Panc1 (cell line): ENCODE data around the gene CLK2. TPM values are rescaled to one million over a fixed set of nuclear protein-coding genes. Genes with fewer than 3 reads are reported as not detected.

Source experiments
- ATAC-seq: fragments of 200-7000 bp; cut with Tn5 transposase; 2 replicates; pipeline ENCODE4 v1.9.1; 2020; ENCODE audit warnings: mild to moderate bottlenecking, moderate library complexity
- BruUV-seq: library from RNA; stranded (reverse); fragments of 400-500 nt; replicated peaks from 2 replicates; lab custom pipeline; 2021; lab: Mats Ljungman, UMichigan
- CTCF ChIA-PET: fragments of 300-600 bp; sonication (Branson Sonifier 250); formaldehyde crosslinking; loops from one replicate; lab custom pipeline; 2022; ENCODE audit warnings: antibody characterized with exemption; lab: Charles Lee
- POLR2A ChIA-PET: fragments of 300-600 bp; sonication (Branson Sonifier 250); formaldehyde crosslinking; loops from one replicate; lab custom pipeline; 2022; ENCODE audit warnings: antibody characterized with exemption; lab: Charles Lee
- DNase-seq: peaks from one replicate; pipeline ENCODE4 v3.0.0-alpha.2; 2010; ENCODE audit warnings: low read depth, low spot score
- H3K27ac ChIP-seq: 2 replicates; pipeline ENCODE4 v1.5.1; 2011; ENCODE audit warnings: mild to moderate bottlenecking, low read length, inconsistent platforms
- H3K27me3 ChIP-seq: fragments of 200-500 bp; sonication (Bioruptor generic); 2 replicates; pipeline ENCODE4 v1.6.0; 2014; ENCODE audit warnings: low read length, inconsistent platforms; ENCODE audit not compliant: control insufficient read depth, insufficient read depth
- H3K36me3 ChIP-seq: fragments of 200-500 bp; sonication (Bioruptor generic); 2 replicates; pipeline ENCODE4 v1.5.1; 2014; ENCODE audit warnings: inconsistent platforms, mild to moderate bottlenecking, low read length, moderate library complexity; ENCODE audit not compliant: control insufficient read depth, insufficient read depth
- H3K4me1 ChIP-seq: 2 replicates; pipeline ENCODE4 v1.5.1; 2011; ENCODE audit warnings: inconsistent platforms, mild to moderate bottlenecking, low read length, moderate library complexity; ENCODE audit not compliant: control insufficient read depth, insufficient read depth
- H3K4me3 ChIP-seq, 2 experiments: 2 replicates each; pipeline ENCODE4 v1.5.1; 2011 to 2012; ENCODE audit warnings: low read depth in 2 of 2, low read length in 2 of 2, mild to moderate bottlenecking in 2 of 2, inconsistent platforms in 1 of 2, moderate library complexity in 1 of 2
- H3K9me3 ChIP-seq: fragments of 200-500 bp; sonication (Bioruptor generic); 2 replicates; pipeline ENCODE4 v1.5.1; 2014; ENCODE audit warnings: low read depth, mild to moderate bottlenecking, inconsistent platforms, low read length, moderate library complexity; ENCODE audit not compliant: control insufficient read depth, insufficient read depth
- POLR2AphosphoS5 ChIP-seq: IDR thresholded peaks from 2 replicates; pipeline ENCODE4 v1.6.1; 2012; ENCODE audit warnings: mild to moderate bottlenecking, low read depth, low read length, moderate library complexity
- SIN3A ChIP-seq: IDR thresholded peaks from 2 replicates; pipeline ENCODE4 v1.6.1; 2012; ENCODE audit warnings: low read depth, mild to moderate bottlenecking, low read length, moderate library complexity, borderline replicate concordance; ENCODE audit not compliant: insufficient read depth
- TCF7L2 ChIP-seq: IDR thresholded peaks from 2 replicates; pipeline ENCODE4 v1.6.1; 2011; ENCODE audit warnings: mild to moderate bottlenecking, low read depth, low read length, inconsistent platforms
- in situ Hi-C: cut with HindIII; loops from 2 replicates; pipeline ENCODE4 v1.10.0; 2016; ENCODE audit warnings: low sequenced_read_pairs, low pct_unique_long_range_greater_than_20kb
- intact Hi-C: fragments of 100-400 bp; cut with micrococcal nuclease; formaldehyde crosslinking; loops from one replicate; pipeline ENCODE4 v1.10.0; 2022; ENCODE audit not compliant: unreplicated experiment
- total RNA-seq: library from RNA; stranded (reverse); gene quantifications from one replicate; pipeline ENCODE4 v1.2.1, GENCODE V29; 2021; ENCODE audit not compliant: unreplicated experiment
- TF ChIP-seq, protein P1 (sequence below): fragments of 450-650 bp; IDR thresholded peaks from 2 replicates; pipeline ENCODE4 v1.5.1; 2017; ENCODE audit warnings: mild to moderate bottlenecking
- TF ChIP-seq, protein P2 (sequence below), 2 experiments: IDR thresholded peaks; 2 replicates each; pipeline ENCODE4 v1.6.1; 2011 to 2012; ENCODE audit warnings: low read depth in 2 of 2, control low read depth in 1 of 2, low read length in 1 of 2, mild to moderate bottlenecking in 1 of 2, moderate library complexity in 1 of 2; ENCODE audit not compliant: insufficient read depth in 1 of 2

CLK2 gene
- total RNA-seq, 1 experiment from 2014 or later, result 43.6 TPM

DNA sequence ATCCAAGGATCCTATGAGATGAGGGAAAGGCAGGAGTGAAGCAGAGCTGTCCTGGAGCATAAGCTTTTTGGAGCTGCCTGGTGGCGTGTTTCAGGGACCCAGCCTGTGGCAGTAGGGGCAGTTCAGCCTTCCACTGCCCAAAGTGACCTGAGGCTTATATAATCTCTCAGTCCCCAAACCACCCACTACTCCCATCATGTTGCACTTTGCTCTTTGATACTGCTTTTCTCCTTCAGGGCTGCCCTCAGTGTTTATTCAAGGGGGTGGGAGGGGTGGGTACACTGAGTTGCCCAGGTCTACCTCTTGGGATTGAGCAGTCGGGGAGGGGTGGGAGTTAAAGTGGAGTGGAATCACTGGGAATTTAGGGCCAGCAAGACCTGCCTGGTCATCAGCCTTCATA is 13.2 kb upstream of the CLK2 start:
- H3K4me3 ChIP-seq, result no peak overlapping the region
- H3K36me3 ChIP-seq, result no peaks in the 10 kb centered on the region
- no peaks in the 10 kb centered on the region for H3K27me3 ChIP-seq
- CTCF ChIA-PET, result no interaction called here
- H3K9me3 ChIP-seq, result no peaks in the 10 kb centered on the region
- POLR2A ChIA-PET, result interaction anchor here (0.7 kb wide), 1 partner anchor 11 kb away, joined by 3 read pairs; no protein-coding TSS in a partner anchor
- in situ Hi-C loops, result no loop called here
- H3K27ac ChIP-seq, result no peak overlapping the region
- DNase-seq (no peak), ATAC-seq (no peak)
- no peaks in the 10 kb centered on the region for H3K4me1 ChIP-seq
- BruUV-seq, result no TSS peak
- TF ChIP-seq, protein P1, sequence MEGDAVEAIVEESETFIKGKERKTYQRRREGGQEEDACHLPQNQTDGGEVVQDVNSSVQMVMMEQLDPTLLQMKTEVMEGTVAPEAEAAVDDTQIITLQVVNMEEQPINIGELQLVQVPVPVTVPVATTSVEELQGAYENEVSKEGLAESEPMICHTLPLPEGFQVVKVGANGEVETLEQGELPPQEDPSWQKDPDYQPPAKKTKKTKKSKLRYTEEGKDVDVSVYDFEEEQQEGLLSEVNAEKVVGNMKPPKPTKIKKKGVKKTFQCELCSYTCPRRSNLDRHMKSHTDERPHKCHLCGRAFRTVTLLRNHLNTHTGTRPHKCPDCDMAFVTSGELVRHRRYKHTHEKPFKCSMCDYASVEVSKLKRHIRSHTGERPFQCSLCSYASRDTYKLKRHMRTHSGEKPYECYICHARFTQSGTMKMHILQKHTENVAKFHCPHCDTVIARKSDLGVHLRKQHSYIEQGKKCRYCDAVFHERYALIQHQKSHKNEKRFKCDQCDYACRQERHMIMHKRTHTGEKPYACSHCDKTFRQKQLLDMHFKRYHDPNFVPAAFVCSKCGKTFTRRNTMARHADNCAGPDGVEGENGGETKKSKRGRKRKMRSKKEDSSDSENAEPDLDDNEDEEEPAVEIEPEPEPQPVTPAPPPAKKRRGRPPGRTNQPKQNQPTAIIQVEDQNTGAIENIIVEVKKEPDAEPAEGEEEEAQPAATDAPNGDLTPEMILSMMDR, result no peak
- TF ChIP-seq, protein P2, sequence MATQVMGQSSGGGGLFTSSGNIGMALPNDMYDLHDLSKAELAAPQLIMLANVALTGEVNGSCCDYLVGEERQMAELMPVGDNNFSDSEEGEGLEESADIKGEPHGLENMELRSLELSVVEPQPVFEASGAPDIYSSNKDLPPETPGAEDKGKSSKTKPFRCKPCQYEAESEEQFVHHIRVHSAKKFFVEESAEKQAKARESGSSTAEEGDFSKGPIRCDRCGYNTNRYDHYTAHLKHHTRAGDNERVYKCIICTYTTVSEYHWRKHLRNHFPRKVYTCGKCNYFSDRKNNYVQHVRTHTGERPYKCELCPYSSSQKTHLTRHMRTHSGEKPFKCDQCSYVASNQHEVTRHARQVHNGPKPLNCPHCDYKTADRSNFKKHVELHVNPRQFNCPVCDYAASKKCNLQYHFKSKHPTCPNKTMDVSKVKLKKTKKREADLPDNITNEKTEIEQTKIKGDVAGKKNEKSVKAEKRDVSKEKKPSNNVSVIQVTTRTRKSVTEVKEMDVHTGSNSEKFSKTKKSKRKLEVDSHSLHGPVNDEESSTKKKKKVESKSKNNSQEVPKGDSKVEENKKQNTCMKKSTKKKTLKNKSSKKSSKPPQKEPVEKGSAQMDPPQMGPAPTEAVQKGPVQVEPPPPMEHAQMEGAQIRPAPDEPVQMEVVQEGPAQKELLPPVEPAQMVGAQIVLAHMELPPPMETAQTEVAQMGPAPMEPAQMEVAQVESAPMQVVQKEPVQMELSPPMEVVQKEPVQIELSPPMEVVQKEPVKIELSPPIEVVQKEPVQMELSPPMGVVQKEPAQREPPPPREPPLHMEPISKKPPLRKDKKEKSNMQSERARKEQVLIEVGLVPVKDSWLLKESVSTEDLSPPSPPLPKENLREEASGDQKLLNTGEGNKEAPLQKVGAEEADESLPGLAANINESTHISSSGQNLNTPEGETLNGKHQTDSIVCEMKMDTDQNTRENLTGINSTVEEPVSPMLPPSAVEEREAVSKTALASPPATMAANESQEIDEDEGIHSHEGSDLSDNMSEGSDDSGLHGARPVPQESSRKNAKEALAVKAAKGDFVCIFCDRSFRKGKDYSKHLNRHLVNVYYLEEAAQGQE (IDR thresholded peaks at IDR 0.05; ENCODE audit: insufficient read depth in 1 of 2, low read depth in 2 of 2, low read length in 1 of 2), result no peak
- no peak for TF ChIP-seq POLR2AphosphoS5
- TF ChIP-seq SIN3A, result no peak
- no peak for TF ChIP-seq TCF7L2
- intact Hi-C loops, result no loop called here

DNA sequence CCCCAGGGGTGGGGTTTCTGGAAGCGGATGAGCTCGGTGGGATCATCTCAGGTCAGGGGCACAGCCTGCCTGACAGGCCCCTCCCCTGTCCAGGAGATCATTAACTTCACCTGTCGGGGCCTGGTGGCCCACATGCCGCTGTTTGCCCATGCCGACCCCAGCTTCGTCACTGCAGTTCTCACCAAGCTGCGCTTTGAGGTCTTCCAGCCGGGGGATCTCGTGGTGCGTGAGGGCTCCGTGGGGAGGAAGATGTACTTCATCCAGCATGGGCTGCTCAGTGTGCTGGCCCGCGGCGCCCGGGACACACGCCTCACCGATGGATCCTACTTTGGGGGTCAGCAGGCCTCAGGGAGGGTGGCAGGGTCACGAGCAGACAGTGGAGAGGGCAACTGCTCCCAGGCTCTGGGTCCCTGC is 12.3 kb upstream of the CLK2 start:
- H3K27me3 ChIP-seq, result no peaks in the 10 kb centered on the region
- TF ChIP-seq, protein P1, result no peak
- TF ChIP-seq POLR2AphosphoS5, result no peak
- TF ChIP-seq SIN3A, result no peak
- TF ChIP-seq, protein P2 (IDR thresholded peaks at IDR 0.05; ENCODE audit: insufficient read depth in 1 of 2, low read depth in 2 of 2, low read length in 1 of 2), result no peak
- no peak for TF ChIP-seq TCF7L2
- ATAC-seq (no peak), DNase-seq (no peak)
- no peaks in the 10 kb centered on the region for H3K36me3 ChIP-seq
- no peaks in the 10 kb centered on the region for H3K4me1 ChIP-seq
- H3K4me3 ChIP-seq, result no peak overlapping the region
- H3K27ac ChIP-seq, result no peak overlapping the region
- H3K9me3 ChIP-seq, result no peaks in the 10 kb centered on the region
- in situ Hi-C loops, result no loop called here
- ChIA-PET CTCF (no interaction called here), POLR2A (no interaction called here)
- intact Hi-C loops, result no loop called here
- no TSS peak for BruUV-seq
